ENCODE data around the gene KCNQ1. TPM values are rescaled to one million over a fixed set of nuclear protein-coding genes. Genes with fewer than 3 reads are reported as not detected.

The KCNQ1 gene
- total and polyA plus RNA-seq, 2 donors (not counting 3 experiments of a cell fraction or from before 2014, with no cell fraction given): 0.07 to 0.09 TPM

GRCh38 chr11:2521733-2522630 lies 77.2 kb downstream of the KCNQ1 start:
- dilution Hi-C loops (cut with MboI; ENCODE audit: extremely low pct_ligation_motif_present, low sequenced_read_pairs) (no loop called here), intact Hi-C loops (cut with micrococcal nuclease) (no loop called here)
- Histone ChIP-seq H3K27ac (ENCODE audit: insufficient read depth, low read depth, low read length) (no peak overlapping the region), H3K79me2 (ENCODE audit: control insufficient read depth, insufficient read depth, low read length) (no peaks in the 10 kb centered on the region), H3K4me2 (ENCODE audit: insufficient read depth, low read length) (no peak overlapping the region), H3K36me3 (ENCODE audit: control insufficient read depth in 2 of 2, extremely low read depth in 1 of 2, insufficient read depth in 2 of 2, low read length in 2 of 2) (no peaks in the 10 kb centered on the region), H3K4me3 (replicated peaks in 1 of 3; ENCODE audit: insufficient read depth in 1 of 3, low read depth in 1 of 3, low read length in 3 of 3) (no peak overlapping the region), H4K20me1 (replicated peaks; ENCODE audit: control insufficient read depth, extremely low read depth, insufficient read depth, low read length) (no peaks in the 10 kb centered on the region), H3K4me1 (ENCODE audit: control insufficient read depth, extremely low read depth, insufficient read depth, low read length) (no peaks in the 10 kb centered on the region), H3K9me1 (replicated peaks; ENCODE audit: control insufficient read depth, extremely low read depth, insufficient read depth, low read length) (no peaks in the 10 kb centered on the region), H2AFZ (ENCODE audit: low read depth, low read length) (no peak overlapping the region), H3K27me3 (ENCODE audit: control insufficient read depth in 2 of 2, insufficient read depth in 2 of 2, low read length in 2 of 2) (no peaks in the 10 kb centered on the region), H3K9me3 (replicated peaks; ENCODE audit: control insufficient read depth, insufficient read depth, low read length) (no peaks in the 10 kb centered on the region), H3K9ac (replicated peaks; ENCODE audit: extremely low read depth, insufficient read depth, low read length) (no peak overlapping the region)
- no TSS peak for BruUV-seq (replicated peaks)
- DNase-seq (ENCODE audit: low read depth, low spot score): no peak
- ChIA-PET POLR2A (no interaction called here), CTCF (interaction anchor here (1.0 kb wide), 1 partner anchor 9 kb away, joined by 5 read pairs; no protein-coding TSS in a partner anchor)
- TF ChIP-seq FOS (IDR thresholded peaks at IDR 0.05; ENCODE audit: borderline replicate concordance, insufficient read depth, low read length): no peak
- FAIRE-seq: no peak

GRCh38 chr11:2522631-2523255 lies 77.9 kb downstream of the KCNQ1 start:
- H3K4me2 ChIP-seq (ENCODE audit: insufficient read depth, low read length): no peak overlapping the region
- ChIA-PET CTCF (interaction anchor here (1.0 kb wide), 1 partner anchor 9 kb away, joined by 5 read pairs; no protein-coding TSS in a partner anchor), POLR2A (no interaction called here)
- no peaks in the 10 kb centered on the region for H4K20me1 ChIP-seq (replicated peaks; ENCODE audit: control insufficient read depth, extremely low read depth, insufficient read depth, low read length)
- BruUV-seq (replicated peaks): no TSS peak
- no peaks in the 10 kb centered on the region for H3K36me3 ChIP-seq (ENCODE audit: control insufficient read depth in 2 of 2, extremely low read depth in 1 of 2, insufficient read depth in 2 of 2, low read length in 2 of 2)
- no peak overlapping the region for H2AFZ ChIP-seq (ENCODE audit: low read depth, low read length)
- H3K9me3 ChIP-seq (replicated peaks; ENCODE audit: control insufficient read depth, insufficient read depth, low read length): no peaks in the 10 kb centered on the region
- H3K27ac ChIP-seq (ENCODE audit: insufficient read depth, low read depth, low read length): no peak overlapping the region
- TF ChIP-seq EZH2 (IDR thresholded peaks at IDR 0.05; ENCODE audit: borderline replicate concordance, low read depth, low read length, severe bottlenecking): no peak
- no peak for TF ChIP-seq MYC (IDR thresholded peaks at IDR 0.05; ENCODE audit: low read depth, low read length)
- TF ChIP-seq GATA2 (IDR thresholded peaks at IDR 0.05; ENCODE audit: insufficient read depth, insufficient read length, low read depth, low read length): no peak
- no peak for TF ChIP-seq JUN (IDR thresholded peaks at IDR 0.05; ENCODE audit: borderline replicate concordance, insufficient read depth, insufficient read length, low read depth)
- TF ChIP-seq FOS (IDR thresholded peaks at IDR 0.05; ENCODE audit: borderline replicate concordance, insufficient read depth, low read length): no peak
- H3K9ac ChIP-seq (replicated peaks; ENCODE audit: extremely low read depth, insufficient read depth, low read length): no peak overlapping the region
- no peaks in the 10 kb centered on the region for H3K79me2 ChIP-seq (ENCODE audit: control insufficient read depth, insufficient read depth, low read length)
- DNase-seq (ENCODE audit: low read depth, low spot score): no peak
- no peaks in the 10 kb centered on the region for H3K27me3 ChIP-seq (ENCODE audit: control insufficient read depth in 2 of 2, insufficient read depth in 2 of 2, low read length in 2 of 2)
- dilution Hi-C loops (cut with MboI; ENCODE audit: extremely low pct_ligation_motif_present, low sequenced_read_pairs): no loop called here
- no peaks in the 10 kb centered on the region for H3K4me1 ChIP-seq (ENCODE audit: control insufficient read depth, extremely low read depth, insufficient read depth, low read length)
- H3K9me1 ChIP-seq (replicated peaks; ENCODE audit: control insufficient read depth, extremely low read depth, insufficient read depth, low read length): no peaks in the 10 kb centered on the region
- no peak overlapping the region for H3K4me3 ChIP-seq (replicated peaks in 1 of 3; ENCODE audit: insufficient read depth in 1 of 3, low read depth in 1 of 3, low read length in 3 of 3)
- FAIRE-seq: no peak
- intact Hi-C loops (cut with micrococcal nuclease): no loop called here
